HUES6 (cell line): ENCODE results near the gene RAB26.
"Not testable (repeated sequence)": the region's sequence is repeated elsewhere in the genome, so short reads cannot be mapped to it uniquely, and the experiment has no call there.

Experiments used
- H3K27ac ChIP-seq: 2 replicates; pipeline ENCODE4 v1.7.0; 2013; ENCODE audit warnings: low read depth, mild to moderate bottlenecking, low read length, inconsistent platforms
- H3K27me3 ChIP-seq: 2 replicates; pipeline ENCODE4 v1.6.1; 2013; ENCODE audit warnings: low read length; ENCODE audit not compliant: control insufficient read depth, insufficient read depth
- H3K36me3 ChIP-seq: 2 replicates; pipeline ENCODE4 v1.6.1; 2013; ENCODE audit warnings: low read length; ENCODE audit not compliant: control insufficient read depth, insufficient read depth
- H3K4me1 ChIP-seq: 2 replicates; pipeline ENCODE4 v1.6.1; 2013; ENCODE audit warnings: low read length; ENCODE audit not compliant: control insufficient read depth, insufficient read depth
- H3K4me3 ChIP-seq: 2 replicates; pipeline ENCODE4 v1.5.1; 2013; ENCODE audit warnings: low read depth, low read length
- H3K9ac ChIP-seq: one replicate; pipeline ENCODE4 v1.6.1; 2013; ENCODE audit warnings: mild to moderate bottlenecking, low read length
- H3K9me3 ChIP-seq: 2 replicates; pipeline ENCODE4 v1.6.1; 2013; ENCODE audit warnings: low read depth, low read length; ENCODE audit not compliant: control insufficient read depth, insufficient read depth

Gene RAB26

GRCh38 chr16:2109872-2110271 is 38.6 kb upstream of the RAB26 start:
- H3K27ac ChIP-seq, H3K27me3 ChIP-seq, H3K4me1 ChIP-seq, H3K9me3 ChIP-seq, H3K4me3 ChIP-seq, H3K9ac ChIP-seq: not testable (repeated sequence)
- peaks cover 43% of the 10 kb centered on the region for H3K36me3 ChIP-seq

GRCh38 chr16:2110332-2111008 is 38.0 kb upstream of the RAB26 start:
- H3K36me3 ChIP-seq, result peaks cover 43% of the 10 kb centered on the region

GRCh38 chr16:2111009-2111353 is 37.4 kb upstream of the RAB26 start:
- H3K27ac ChIP-seq, H3K9me3 ChIP-seq, H3K4me1 ChIP-seq, H3K4me3 ChIP-seq, H3K9ac ChIP-seq, H3K27me3 ChIP-seq: not testable (repeated sequence)
- H3K36me3 ChIP-seq, result peaks cover 39% of the 10 kb centered on the region

More at GRCh38 chr16:2110332-2111008, 38.0 kb upstream of the RAB26 start:
- not testable (repeated sequence) for H3K27ac ChIP-seq, H3K4me3 ChIP-seq, H3K27me3 ChIP-seq, H3K9me3 ChIP-seq, H3K4me1 ChIP-seq, H3K9ac ChIP-seq

DNA sequence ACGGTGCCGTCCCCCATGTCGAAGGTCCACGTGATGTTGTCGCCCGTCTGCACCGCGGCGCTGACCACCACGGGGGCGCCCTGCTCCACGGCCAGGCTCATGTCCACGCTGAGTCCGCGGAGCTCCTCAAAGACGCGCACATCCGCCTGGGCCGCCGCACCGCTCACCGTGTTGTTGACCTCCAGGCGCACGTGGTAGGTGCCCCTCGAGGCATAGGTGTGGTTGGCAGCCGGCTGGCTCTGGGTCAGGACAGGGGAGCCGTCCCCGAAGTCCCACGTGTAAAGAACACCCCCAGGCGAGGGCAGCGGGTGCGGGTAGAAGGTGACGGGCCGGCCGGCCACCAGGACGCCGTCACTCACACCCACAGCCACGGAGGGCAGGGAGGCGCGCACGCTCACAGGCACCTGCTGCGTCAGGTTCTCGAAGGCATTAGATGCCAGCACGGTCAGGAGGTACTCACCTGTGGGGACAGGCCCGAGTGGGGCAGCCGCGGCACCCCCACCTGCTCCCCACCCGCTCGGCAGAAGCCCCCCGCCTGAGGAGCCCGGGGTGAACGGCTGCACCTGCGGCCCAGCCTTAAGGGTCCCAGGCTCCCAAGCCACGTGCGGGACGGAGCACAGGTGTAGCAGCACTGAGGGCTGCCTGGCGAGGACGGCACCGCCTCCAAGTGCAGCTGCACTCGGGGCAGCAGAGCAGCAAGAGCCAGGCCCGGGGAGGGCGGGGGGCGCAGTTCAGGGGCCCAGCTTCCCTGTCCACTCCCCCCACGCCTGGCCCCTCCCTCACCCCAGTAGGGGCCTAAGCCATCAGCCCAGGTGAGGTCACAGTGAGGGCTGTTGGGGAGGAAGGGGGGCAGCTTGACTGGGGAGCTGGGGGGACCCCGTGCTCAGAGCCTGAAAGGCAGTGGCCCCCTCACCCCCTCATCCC is 36.8 kb upstream of the RAB26 start:
- H3K4me3 ChIP-seq, H3K9me3 ChIP-seq, H3K4me1 ChIP-seq, H3K9ac ChIP-seq, H3K27me3 ChIP-seq, H3K27ac ChIP-seq: not testable (repeated sequence)
- H3K36me3 ChIP-seq, result peaks cover 39% of the 10 kb centered on the region

DNA sequence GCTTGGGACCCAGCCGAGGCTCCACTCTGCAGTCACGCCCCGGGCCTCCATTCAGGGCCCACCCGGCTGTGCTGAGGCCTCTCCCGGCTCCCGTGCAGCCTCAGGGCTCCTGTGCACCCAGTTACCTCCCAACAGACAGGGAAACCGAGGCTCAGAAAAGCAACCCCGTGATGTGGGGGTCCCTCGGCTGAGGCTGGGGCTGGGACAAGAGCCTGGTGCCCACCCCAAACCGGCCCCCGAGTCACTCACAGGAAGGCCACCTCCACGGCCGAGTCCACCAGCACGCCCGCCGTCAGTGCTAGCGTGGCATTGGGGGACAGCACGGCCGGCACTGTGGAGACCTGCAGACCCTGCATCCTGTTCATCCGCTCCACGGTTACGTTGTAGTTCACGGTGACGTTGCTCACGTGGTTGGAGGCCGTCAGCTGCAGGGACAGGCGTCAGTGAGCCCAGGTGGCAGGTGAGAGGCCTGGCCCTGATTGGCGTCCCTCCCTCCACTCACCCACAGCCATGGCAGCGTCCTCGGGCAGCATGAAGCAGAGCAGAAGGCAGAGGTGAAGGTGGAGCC is 35.8 kb upstream of the RAB26 start:
- not testable (repeated sequence) for H3K27ac ChIP-seq, H3K9me3 ChIP-seq, H3K27me3 ChIP-seq, H3K4me3 ChIP-seq, H3K9ac ChIP-seq, H3K4me1 ChIP-seq
- peaks cover 34% of the 10 kb centered on the region for H3K36me3 ChIP-seq

DNA sequence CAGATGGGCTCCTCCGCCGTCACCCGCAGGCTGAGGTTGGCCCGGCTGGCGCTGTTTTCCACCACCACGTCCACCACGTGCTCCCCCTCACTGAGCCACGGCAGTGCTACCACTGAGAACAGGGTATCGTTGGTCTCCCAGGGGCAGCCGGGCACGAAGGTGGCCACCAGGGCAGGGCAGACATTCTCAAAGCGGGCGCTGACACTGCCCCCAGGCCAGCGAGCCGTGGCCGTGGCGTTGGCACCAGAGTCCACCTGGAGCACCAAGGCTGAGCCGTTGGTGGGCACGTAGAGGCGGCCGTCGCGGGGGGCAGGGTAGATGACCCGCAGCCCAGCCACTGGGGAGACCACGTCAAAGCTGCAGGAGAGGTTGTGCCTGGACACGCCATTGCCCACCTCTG is 34.2 kb upstream of the RAB26 start:
- not testable (repeated sequence) for H3K9me3 ChIP-seq, H3K4me1 ChIP-seq, H3K27ac ChIP-seq, H3K4me3 ChIP-seq, H3K9ac ChIP-seq, H3K27me3 ChIP-seq
- H3K36me3 ChIP-seq, result peaks cover 23% of the 10 kb centered on the region

DNA sequence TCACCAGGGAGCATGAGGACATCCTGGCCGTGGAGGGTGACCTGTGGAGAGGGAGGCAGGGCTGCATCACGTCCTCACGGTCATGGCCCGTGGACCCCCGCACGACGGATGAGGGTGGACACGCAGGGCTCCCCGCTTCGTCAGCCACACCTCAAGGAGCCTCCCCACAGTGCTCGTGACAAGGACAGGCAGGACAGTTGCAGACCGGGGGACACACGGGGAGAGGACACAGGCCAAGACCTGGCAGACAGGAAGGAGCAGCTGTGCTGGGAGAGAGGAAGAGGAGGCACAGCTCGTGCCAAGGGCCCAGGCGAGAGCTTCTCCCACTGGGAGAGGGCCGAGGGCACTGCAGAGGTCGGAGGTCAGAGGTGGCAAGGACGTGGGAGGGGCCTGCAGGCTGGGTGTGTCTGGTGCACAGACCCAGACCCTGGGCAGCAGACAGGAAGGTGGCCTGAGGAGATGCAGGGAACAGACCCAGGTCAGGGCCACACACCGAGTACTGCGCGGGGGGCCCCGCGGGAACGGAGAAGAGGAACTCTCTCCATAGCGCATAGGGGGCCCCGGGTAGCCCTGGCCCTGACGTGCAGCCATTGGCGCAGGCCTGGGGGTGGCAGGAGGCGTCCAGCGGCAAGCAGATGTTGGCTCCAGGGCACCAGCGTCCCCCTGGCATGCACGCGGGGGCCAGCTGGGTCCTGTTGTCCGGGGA is 33.4 kb upstream of the RAB26 start:
- H3K27ac ChIP-seq, H3K4me3 ChIP-seq, H3K4me1 ChIP-seq, H3K9me3 ChIP-seq, H3K27me3 ChIP-seq, H3K9ac ChIP-seq: not testable (repeated sequence)
- H3K36me3 ChIP-seq, result peaks cover 19% of the 10 kb centered on the region

GRCh38 chr16:2115591-2115973 is 32.8 kb upstream of the RAB26 start:
- H3K36me3 ChIP-seq, result peaks cover 15% of the 10 kb centered on the region

DNA sequence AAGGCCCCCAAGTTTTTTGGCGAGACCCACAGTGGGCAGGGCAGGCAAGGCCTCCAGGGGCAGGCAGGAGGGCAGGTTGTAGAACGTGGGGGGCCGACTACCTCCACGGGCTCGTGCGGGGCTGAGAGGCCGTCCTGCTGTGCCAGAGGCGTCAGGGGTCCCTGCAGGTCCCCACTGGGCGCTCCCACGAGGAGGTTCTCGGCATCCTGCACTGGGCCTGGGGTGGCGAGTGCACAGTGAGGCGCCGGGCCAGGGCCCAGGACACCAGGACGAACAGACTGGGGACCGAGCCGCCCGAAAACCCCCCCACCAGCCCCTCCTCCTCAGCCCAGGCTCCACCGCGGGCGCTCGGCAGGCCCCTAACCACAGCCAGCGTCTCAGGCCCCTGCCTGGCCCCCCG is 32.0 kb upstream of the RAB26 start:
- not testable (repeated sequence) for H3K4me1 ChIP-seq, H3K4me3 ChIP-seq, H3K9ac ChIP-seq, H3K36me3 ChIP-seq, H3K9me3 ChIP-seq, H3K27me3 ChIP-seq, H3K27ac ChIP-seq

More at GRCh38 chr16:2115591-2115973, 32.8 kb upstream of the RAB26 start:
- Histone ChIP-seq H3K27me3 (no peaks in the 10 kb centered on the region), H3K4me1 (no peaks in the 10 kb centered on the region), H3K9me3 (no peaks in the 10 kb centered on the region), H3K4me3 (no peak overlapping the region), H3K27ac (no peak overlapping the region), H3K9ac (no peak overlapping the region)

GRCh38 chr16:2117341-2117740 is 31.1 kb upstream of the RAB26 start:
- H3K9me3 ChIP-seq, H3K36me3 ChIP-seq, H3K27me3 ChIP-seq, H3K27ac ChIP-seq, H3K4me3 ChIP-seq, H3K9ac ChIP-seq, H3K4me1 ChIP-seq: not testable (repeated sequence)
